Measurements from ENCODE around the gene NBL1.
A peak's percentile ranks its signal among the peaks of the same experiment; 100 is the strongest.

The NBL1 gene

GRCh38 chr1:19643602-19644394 is at the start of gene NBL1:
Gene NBL1 (plus strand): TSS chr1:19644311. CDS start chr1:19655031, 10,720 bp downstream.
- peak; percentile 39 for DNase-seq (ENCODE audit: low read depth)

GRCh38 chr1:19596065-19596713 is 47.9 kb upstream of the NBL1 start:
- no peak for DNase-seq (ENCODE audit: low read depth)

GRCh38 chr1:19596714-19597495 is 47.2 kb upstream of the NBL1 start:
- peak; percentile 94 for DNase-seq (ENCODE audit: low read depth)

GRCh38 chr1:19597496-19598309 is 46.4 kb upstream of the NBL1 start:
- no peak for DNase-seq (ENCODE audit: low read depth)

GRCh38 chr1:19599810-19600209 is 44.3 kb upstream of the NBL1 start:
- no peak for DNase-seq (ENCODE audit: low read depth)

- DNase-seq (ENCODE audit: low read depth), result no peak
Observed at GRCh38 chr1:19602486-19602885, 41.6 kb upstream of the NBL1 start.

- DNase-seq (ENCODE audit: low read depth), result no peak
Observed at GRCh38 chr1:19605967-19606366, 38.1 kb upstream of the NBL1 start.

GRCh38 chr1:19606817-19607642 is 37.1 kb upstream of the NBL1 start:
- DNase-seq (ENCODE audit: low read depth), result no peak

GRCh38 chr1:19608232-19608631 is 35.9 kb upstream of the NBL1 start:
- DNase-seq (ENCODE audit: low read depth), result no peak

GRCh38 chr1:19610282-19610981 is 33.7 kb upstream of the NBL1 start:
- no peak for DNase-seq (ENCODE audit: low read depth)

GRCh38 chr1:19612530-19612929 is 31.6 kb upstream of the NBL1 start:
- no peak for DNase-seq (ENCODE audit: low read depth)

GRCh38 chr1:19613171-19613703 is 30.9 kb upstream of the NBL1 start:
- no peak for DNase-seq (ENCODE audit: low read depth)

- no peak for DNase-seq (ENCODE audit: low read depth)
Observed at GRCh38 chr1:19615438-19615837, 28.7 kb upstream of the NBL1 start.

- DNase-seq (ENCODE audit: low read depth), result no peak
Observed at GRCh38 chr1:19616489-19616888, 27.6 kb upstream of the NBL1 start.

- DNase-seq (ENCODE audit: low read depth), result no peak
Observed at GRCh38 chr1:19617376-19617775, 26.7 kb upstream of the NBL1 start.

GRCh38 chr1:19618428-19618827 is 25.7 kb upstream of the NBL1 start:
- DNase-seq (ENCODE audit: low read depth), result no peak

GRCh38 chr1:19619697-19620384 is 24.3 kb upstream of the NBL1 start:
- no peak for DNase-seq (ENCODE audit: low read depth)

- no peak for DNase-seq (ENCODE audit: low read depth)
Observed at GRCh38 chr1:19620786-19621185, 23.3 kb upstream of the NBL1 start.

- DNase-seq (ENCODE audit: low read depth), result no peak
Observed at GRCh38 chr1:19621274-19621950, 22.7 kb upstream of the NBL1 start.

All from stimulated activated CD8-positive, alpha-beta memory T cell treated with anti-CD3 and anti-CD28 coated beads, Interleukin-15, amount 100 ng/mL, for 1 hour (primary cell).